HUES48 (cell line): ENCODE measurements around the gene RORC.
A peak's percentile ranks its signal among the peaks of the same experiment; 100 is the strongest.

ENCODE experiments used
- H3K27ac ChIP-seq: one replicate; pipeline ENCODE4 v1.7.0; 2013; ENCODE audit warnings: low read depth, low read length, inconsistent platforms
- H3K27me3 ChIP-seq: 2 replicates; pipeline ENCODE4 v1.6.1; 2013; ENCODE audit warnings: mild to moderate bottlenecking, low read length; ENCODE audit not compliant: control insufficient read depth, insufficient read depth
- H3K36me3 ChIP-seq: 2 replicates; pipeline ENCODE4 v1.6.1; 2013; ENCODE audit warnings: low read length; ENCODE audit not compliant: control insufficient read depth, insufficient read depth
- H3K4me1 ChIP-seq: 2 replicates; pipeline ENCODE4 v1.6.1; 2013; ENCODE audit warnings: mild to moderate bottlenecking, low read length; ENCODE audit not compliant: control insufficient read depth, insufficient read depth
- H3K4me3 ChIP-seq: 2 replicates; pipeline ENCODE4 v1.5.1; 2013; ENCODE audit warnings: mild to moderate bottlenecking, low read depth, low read length
- H3K9ac ChIP-seq: 2 replicates; pipeline ENCODE4 v1.6.1; 2013; ENCODE audit warnings: mild to moderate bottlenecking, low read depth, low read length, moderate library complexity
- H3K9me3 ChIP-seq: 2 replicates; pipeline ENCODE4 v1.6.1; 2013; ENCODE audit warnings: low read length; ENCODE audit not compliant: control insufficient read depth, insufficient read depth

RORC gene

DNA sequence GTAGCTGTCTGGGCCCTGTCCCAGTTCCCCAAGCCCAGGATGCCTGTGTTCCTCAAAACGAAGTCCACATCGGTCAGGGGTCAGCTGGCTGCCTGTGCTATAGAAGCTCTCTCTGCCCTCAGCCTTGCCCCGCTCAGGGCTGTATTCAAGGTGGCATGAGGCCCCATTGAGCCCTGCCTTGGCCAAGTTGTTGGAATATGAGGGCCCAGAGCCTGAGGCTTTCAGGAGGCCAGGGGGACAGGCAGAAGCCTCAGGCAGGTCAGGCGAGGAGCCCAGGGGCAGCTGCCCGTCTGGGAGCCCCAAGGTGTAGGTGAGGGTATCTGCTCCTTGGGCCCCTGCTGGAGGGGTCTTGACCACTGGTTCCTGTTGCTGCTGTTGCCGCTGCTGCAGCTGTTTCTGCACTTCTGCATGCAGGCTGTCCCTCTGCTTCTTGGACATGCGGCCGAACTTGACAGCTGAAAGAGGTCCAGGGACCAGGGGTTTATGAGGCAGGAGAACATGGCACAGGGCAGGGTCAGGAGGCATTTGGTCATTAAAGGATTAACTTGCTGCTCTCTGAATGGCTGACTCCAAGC, 16.5 kb downstream of the RORC start:
- H3K4me3 ChIP-seq: no peak overlapping the region
- no peak overlapping the region for H3K9ac ChIP-seq
- peaks cover 7% of the 10 kb centered on the region; the same call in 1 of the 2 replicates for H3K4me1 ChIP-seq

DNA sequence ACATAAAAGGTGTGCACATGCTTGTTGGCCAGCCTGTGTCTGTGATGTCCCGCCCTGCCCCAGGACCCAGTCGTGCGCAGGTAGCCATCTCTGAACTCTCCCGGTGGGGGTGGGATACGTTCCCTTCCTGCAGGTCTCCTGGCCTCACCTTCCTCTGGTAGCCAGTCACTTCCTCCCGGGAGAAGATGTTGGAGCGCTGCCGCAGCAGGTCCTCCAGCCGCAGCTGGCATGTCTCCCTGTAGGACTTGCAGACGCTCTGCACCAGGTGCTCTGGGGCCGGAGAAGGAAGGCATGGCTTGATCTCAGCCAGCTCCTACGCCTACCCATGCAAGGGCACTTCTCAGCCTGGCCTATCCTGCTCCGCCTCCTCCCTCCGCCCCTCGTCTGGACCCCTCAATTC, 17.2 kb downstream of the RORC start:
- H3K9me3 ChIP-seq: no peaks in the 10 kb centered on the region
- H3K27me3 ChIP-seq: no peaks in the 10 kb centered on the region
- H3K27ac ChIP-seq: no peak overlapping the region
- H3K4me1 ChIP-seq: peaks cover 12% of the 10 kb centered on the region
- H3K4me3 ChIP-seq: no peak overlapping the region
- H3K9ac ChIP-seq: no peak overlapping the region
- no peaks in the 10 kb centered on the region for H3K36me3 ChIP-seq

More for the DNA sequence above, 16.5 kb downstream of the RORC start:
- Histone ChIP-seq H3K9me3 (no peaks in the 10 kb centered on the region), H3K27ac (no peak overlapping the region), H3K36me3 (no peaks in the 10 kb centered on the region), H3K27me3 (no peaks in the 10 kb centered on the region)

DNA sequence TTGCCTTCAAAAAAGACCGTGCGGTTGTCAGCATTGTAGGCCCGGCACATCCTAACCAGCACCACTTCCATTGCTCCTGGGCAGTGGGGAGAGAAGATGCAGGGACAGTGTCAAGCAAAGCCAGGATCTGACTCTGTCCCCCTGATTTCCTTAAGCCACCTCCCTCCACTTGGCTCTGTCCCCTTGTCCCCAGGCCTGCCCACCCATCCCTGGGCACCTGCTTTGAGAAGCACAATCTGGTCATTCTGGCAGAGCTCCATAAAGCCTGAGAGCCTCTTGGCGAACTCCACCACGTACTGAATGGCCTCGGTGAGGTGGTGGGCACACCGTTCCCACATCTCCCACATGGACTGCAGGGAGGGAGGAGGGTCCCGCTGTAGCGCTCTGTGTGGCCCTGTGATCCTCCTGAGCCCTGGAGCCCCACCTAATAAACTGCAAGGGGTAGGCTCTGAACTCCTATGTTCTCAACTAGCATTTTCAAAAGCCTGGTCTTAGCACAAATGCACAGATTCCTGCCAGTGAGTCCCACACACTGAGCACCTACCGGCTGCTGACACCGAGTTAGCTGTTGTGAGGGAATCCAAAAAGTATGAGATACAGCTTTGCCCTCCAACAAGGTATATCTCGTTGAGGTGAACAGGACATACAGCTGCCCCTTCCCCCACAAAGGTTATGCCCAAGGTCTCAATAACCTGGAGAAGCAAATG, 18.2 kb downstream of the RORC start:
- Histone ChIP-seq H3K27me3 (no peaks in the 10 kb centered on the region), H3K27ac (no peak overlapping the region), H3K9ac (no peak overlapping the region), H3K4me3 (no peak overlapping the region), H3K4me1 (peaks cover 12% of the 10 kb centered on the region), H3K9me3 (no peaks in the 10 kb centered on the region), H3K36me3 (no peaks in the 10 kb centered on the region)

DNA sequence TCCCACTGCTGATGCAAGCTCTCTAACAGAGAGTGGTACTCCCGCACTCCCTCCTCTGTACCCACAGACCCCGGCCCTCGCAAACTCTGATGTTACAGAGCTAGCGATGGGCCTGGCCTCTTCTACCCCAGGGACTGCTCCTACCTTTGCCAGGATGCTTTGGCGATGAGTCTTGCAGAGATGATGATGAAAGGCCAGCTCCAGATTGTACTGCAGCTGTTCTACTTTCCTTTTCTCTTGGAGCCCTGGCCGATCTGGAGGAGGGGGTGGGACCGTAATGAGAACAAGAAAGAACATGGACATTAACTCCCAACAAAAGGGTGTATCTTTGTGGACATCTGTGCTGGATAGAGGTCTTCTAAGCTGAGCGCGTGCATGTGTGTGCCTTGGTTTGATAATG, 20.4 kb downstream of the RORC start:
- no peak overlapping the region for H3K9ac ChIP-seq
- H3K36me3 ChIP-seq: no peaks in the 10 kb centered on the region
- no peak overlapping the region for H3K4me3 ChIP-seq
- H3K4me1 ChIP-seq: peaks cover 12% of the 10 kb centered on the region
- H3K27me3 ChIP-seq: no peaks in the 10 kb centered on the region
- no peak overlapping the region for H3K27ac ChIP-seq
- H3K9me3 ChIP-seq: no peaks in the 10 kb centered on the region

DNA sequence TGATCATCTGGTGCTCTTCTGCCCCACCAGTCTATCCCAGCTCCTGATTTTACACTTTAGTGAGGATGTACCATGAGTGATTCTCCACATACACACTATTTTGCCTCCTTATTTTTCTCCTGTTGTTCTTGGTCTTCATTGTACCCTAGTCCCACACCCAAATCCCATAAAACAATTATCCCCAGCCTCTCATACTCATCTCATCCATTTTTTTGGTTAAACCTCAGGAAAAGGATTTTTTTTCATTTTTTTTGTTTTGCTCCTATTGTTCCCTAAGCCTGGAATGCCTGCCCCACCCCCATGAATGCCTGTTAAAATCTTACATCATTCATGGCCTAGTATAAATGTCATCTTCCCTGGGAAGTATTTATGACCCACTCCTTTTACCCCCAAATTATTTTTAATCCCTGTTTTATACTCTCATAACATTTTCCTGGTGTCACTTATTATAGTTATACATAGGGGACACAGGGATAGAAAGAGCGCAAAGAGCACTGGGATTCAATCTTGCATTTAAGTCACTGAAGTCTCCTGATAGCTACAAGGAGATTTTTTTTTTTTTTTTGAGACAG, 21.5 kb downstream of the RORC start:
- peaks cover 12% of the 10 kb centered on the region for H3K4me1 ChIP-seq
- no peaks in the 10 kb centered on the region for H3K9me3 ChIP-seq
- H3K27ac ChIP-seq: no peak overlapping the region
- no peak overlapping the region for H3K4me3 ChIP-seq
- no peaks in the 10 kb centered on the region for H3K27me3 ChIP-seq
- no peaks in the 10 kb centered on the region for H3K36me3 ChIP-seq
- peak overlapping the region; percentile 26; the same call in 1 of the 2 replicates for H3K9ac ChIP-seq

DNA sequence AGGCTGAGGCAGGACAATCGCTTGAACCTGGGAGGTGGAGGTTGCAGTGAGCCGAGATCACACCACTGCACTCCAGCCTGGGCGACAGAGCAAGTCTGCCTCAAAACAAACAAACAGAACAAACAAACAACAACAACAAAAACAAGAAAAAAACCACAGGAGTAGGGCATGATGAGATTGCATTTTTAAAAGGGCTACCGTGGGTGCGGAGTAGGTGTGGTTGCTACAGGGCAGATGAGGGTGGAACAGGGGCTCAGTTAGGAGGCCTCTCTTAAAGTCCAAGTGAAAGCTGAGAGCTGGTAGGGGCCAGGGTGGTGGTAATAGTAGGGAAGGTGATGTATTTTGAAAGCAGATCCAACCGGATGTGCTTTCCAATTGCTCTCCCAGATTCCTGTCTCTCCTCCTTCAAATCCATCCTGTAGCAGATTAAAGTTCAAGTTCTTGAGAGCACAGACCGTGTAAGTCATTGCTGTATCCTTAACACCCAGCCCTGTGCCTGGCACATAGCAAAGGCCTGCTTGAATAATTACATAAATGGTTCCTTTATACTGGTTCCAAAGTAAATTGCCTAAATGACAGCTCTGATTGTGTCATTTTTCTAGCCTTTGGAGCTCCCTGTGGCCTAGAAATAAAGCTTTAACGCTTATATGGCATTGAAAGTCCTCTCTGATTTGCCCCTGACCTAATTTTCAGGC, 22.2 kb downstream of the RORC start:
- Histone ChIP-seq H3K27me3 (no peaks in the 10 kb centered on the region), H3K9ac (peak overlapping the region; percentile 26; the same call in 1 of the 2 replicates), H3K9me3 (no peaks in the 10 kb centered on the region), H3K27ac (no peak overlapping the region), H3K36me3 (no peaks in the 10 kb centered on the region), H3K4me3 (no peak overlapping the region), H3K4me1 (peaks cover 12% of the 10 kb centered on the region)

DNA sequence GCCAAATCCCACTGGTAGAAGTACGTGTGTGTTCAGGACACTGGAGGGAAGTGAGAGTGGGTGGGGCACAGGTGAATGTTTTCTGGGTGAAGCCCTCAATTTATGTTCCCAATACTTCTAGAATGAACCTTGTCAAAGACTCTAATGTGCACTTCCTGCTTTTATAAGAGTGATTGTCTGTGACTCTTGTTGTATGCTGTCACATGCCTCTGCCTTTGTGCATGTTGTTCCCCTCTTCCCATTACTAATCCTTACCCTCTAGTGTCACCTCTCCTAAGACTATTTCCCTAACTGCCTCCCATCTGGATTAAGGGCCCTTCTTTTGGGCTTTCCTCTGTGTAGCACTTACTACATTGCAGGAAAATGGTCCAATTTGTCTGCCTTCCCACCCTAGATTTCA, 23.8 kb downstream of the RORC start:
- H3K9me3 ChIP-seq: no peaks in the 10 kb centered on the region
- H3K4me3 ChIP-seq: no peak overlapping the region
- peaks cover 12% of the 10 kb centered on the region for H3K4me1 ChIP-seq
- no peaks in the 10 kb centered on the region for H3K27me3 ChIP-seq
- no peaks in the 10 kb centered on the region for H3K36me3 ChIP-seq
- H3K9ac ChIP-seq: no peak overlapping the region
- no peak overlapping the region for H3K27ac ChIP-seq

DNA sequence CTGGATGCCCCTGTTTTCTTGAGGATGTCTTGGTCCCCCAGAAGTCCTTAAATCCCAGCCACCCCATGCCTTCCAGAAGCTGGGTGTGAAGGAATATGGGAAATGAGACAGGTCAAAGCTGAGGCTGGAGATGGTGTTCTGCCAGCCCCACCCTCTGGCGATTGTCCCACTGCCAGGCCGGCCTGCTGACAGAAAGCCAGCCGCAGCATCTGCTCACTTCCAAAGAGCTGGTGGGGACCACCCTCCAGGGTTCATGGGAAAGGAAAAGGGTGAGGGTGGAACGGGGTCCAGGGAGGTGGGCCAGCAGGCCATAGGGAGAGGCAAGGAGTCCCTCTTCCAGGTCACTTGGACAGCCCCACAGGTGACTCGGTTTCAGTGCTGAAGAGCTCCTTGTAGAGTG, 24.5 kb downstream of the RORC start:
- Histone ChIP-seq H3K4me3 (no peak overlapping the region), H3K4me1 (peaks cover 12% of the 10 kb centered on the region), H3K27ac (no peak overlapping the region), H3K9ac (no peak overlapping the region), H3K27me3 (0 out of 2 replicates have a peak, but pooled peaks cover 3% of the 10 kb centered on the region), H3K36me3 (no peaks in the 10 kb centered on the region), H3K9me3 (no peaks in the 10 kb centered on the region)

DNA sequence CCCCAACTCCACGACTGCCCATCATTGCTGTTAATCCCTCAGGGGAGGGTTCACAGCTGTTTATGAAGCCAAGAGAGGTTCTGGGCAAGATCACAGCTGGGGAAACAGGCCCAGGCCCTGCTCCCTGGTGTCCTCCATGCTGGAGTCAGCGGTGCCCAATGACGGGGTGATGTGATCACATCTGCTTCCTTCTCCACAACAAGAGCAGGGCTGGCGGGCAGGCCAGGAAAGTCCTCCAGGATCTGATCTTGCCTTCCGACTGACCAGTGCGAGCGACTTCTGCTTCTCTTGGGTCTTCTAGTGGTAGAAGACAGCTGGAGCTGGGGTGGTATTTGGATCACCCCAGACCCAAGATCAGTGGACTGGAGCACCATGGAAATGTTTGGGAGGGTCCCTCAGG, 25.4 kb downstream of the RORC start:
- Histone ChIP-seq H3K4me1 (peaks cover 10% of the 10 kb centered on the region), H3K27me3 (0 out of 2 replicates have a peak, but pooled peaks cover 3% of the 10 kb centered on the region), H3K9me3 (no peaks in the 10 kb centered on the region), H3K9ac (no peak overlapping the region), H3K4me3 (no peak overlapping the region), H3K36me3 (no peaks in the 10 kb centered on the region), H3K27ac (no peak overlapping the region)

DNA sequence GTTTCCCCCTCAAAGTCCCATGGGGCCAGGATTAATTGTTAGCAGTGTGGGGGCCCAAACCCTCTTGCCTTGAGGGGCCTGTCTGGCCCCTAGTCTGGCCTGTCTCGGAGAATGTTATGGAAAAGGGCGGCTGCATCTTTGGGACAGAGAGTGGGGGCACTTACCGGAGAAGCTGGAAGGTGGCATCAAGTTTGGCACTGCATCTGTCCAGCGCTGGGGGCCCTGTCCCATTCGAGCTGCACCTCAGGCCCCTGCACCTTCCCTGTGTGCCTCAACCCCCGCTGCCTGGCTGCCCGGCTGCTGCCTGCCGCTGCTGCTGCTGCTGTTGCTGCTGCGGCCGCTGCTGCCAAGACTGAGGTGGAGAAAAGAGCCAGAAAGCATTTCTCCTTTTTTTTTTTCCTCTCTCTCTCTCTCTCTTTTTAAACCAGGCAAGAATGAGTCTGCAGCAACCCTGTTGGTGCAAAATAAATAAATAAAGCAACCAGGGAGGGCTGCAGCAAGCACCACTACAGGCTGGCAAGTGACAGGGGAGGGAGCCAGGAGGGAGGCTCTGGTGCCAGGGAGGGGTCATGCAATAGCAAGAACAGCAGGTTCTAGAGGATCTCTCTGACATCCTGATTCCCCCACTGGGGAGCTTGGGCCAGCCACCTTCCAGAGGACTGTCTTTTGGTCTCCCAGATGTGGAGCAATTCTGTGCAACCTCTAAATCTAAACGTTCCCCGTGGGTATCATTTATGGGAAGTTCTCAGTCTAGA, 26.4 kb downstream of the RORC start, which contains the start of gene LINGO4:
Gene LINGO4 (minus strand): TSS at position 354 of the 755 bp plus-strand sequence. CDS start 2,715 bp downstream, outside the sequence.
- no peak within 1 kb of the TSS for H3K27ac ChIP-seq
- H3K9ac ChIP-seq: no peak within 1 kb of the TSS
- H3K4me1 ChIP-seq: peaks cover 7% of the 10 kb centered on the region
- H3K27me3 ChIP-seq: 0 out of 2 replicates have a peak, but pooled peaks cover 3% of the 10 kb centered on the region
- H3K4me3 ChIP-seq: no peak within 1 kb of the TSS
- H3K36me3 ChIP-seq: no peaks in the 10 kb centered on the region
- no peaks in the 10 kb centered on the region for H3K9me3 ChIP-seq
